ENCODE measurements around the gene SIX3.

The SIX3 gene

GRCh38 chr2:44965684-44966083 is 24.2 kb downstream of the SIX3 start:
- Histone ChIP-seq H3K9ac (no peak overlapping the region), H3K4me2 (no peak overlapping the region), H3K4me3 (IDR thresholded peaks at IDR 0.05; ENCODE audit: insufficient read depth, low read depth, low read length) (no peak overlapping the region), H3K27me3 (ENCODE audit: insufficient read depth, low read depth) (no peaks in the 10 kb centered on the region), H3K36me3 (ENCODE audit: insufficient read depth) (no peaks in the 10 kb centered on the region), H4K20me1 (ENCODE audit: insufficient read depth) (no peaks in the 10 kb centered on the region), H3K79me2 (ENCODE audit: insufficient read depth, low read depth) (no peaks in the 10 kb centered on the region), H2AFZ (ENCODE audit: low read depth) (no peak overlapping the region), H3K27ac (no peak overlapping the region), H3K4me1 (ENCODE audit: low read depth, poor library complexity, severe bottlenecking) (no peaks in the 10 kb centered on the region)
- TF ChIP-seq CTCF (conservative IDR thresholded peaks at IDR 0.05; ENCODE audit: low read depth, low read length): no peak

DNA sequence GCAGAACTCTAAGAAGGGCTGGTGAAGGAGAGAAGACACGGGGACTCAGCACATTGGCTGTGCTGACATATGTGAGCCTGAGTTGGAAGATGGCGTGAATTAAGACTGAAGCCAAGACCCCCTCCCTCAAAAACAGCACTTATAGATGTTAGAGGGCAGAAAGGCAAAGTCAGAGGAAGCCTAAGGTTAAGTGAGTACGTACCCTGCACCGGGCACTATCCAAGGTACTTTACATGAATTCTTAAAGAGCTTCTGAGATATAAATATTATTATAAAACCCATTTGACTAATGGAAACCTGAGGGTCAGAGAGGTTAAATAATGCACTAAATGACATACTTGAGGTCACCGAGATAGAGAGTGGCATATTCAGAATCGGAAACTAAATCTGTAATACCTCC is 25.6 kb downstream of the SIX3 start:
- no peak overlapping the region for H3K9ac ChIP-seq
- no peak overlapping the region for H3K4me3 ChIP-seq (IDR thresholded peaks at IDR 0.05; ENCODE audit: insufficient read depth, low read depth, low read length)
- H3K4me1 ChIP-seq (ENCODE audit: low read depth, poor library complexity, severe bottlenecking): no peaks in the 10 kb centered on the region
- no peak overlapping the region for H3K4me2 ChIP-seq
- no peaks in the 10 kb centered on the region for H3K27me3 ChIP-seq (ENCODE audit: insufficient read depth, low read depth)
- H3K79me2 ChIP-seq (ENCODE audit: insufficient read depth, low read depth): no peaks in the 10 kb centered on the region
- H3K36me3 ChIP-seq (ENCODE audit: insufficient read depth): no peaks in the 10 kb centered on the region
- no peaks in the 10 kb centered on the region for H4K20me1 ChIP-seq (ENCODE audit: insufficient read depth)
- H2AFZ ChIP-seq (ENCODE audit: low read depth): no peak overlapping the region
- H3K27ac ChIP-seq: no peak overlapping the region
- no peak for TF ChIP-seq CTCF (conservative IDR thresholded peaks at IDR 0.05; ENCODE audit: low read depth, low read length)

GRCh38 chr2:44967727-44968432 is 26.4 kb downstream of the SIX3 start:
- Histone ChIP-seq H3K9ac (no peak overlapping the region), H3K4me3 (IDR thresholded peaks at IDR 0.05; ENCODE audit: insufficient read depth, low read depth, low read length) (no peak overlapping the region), H3K79me2 (ENCODE audit: insufficient read depth, low read depth) (no peaks in the 10 kb centered on the region), H3K27ac (no peak overlapping the region), H3K27me3 (ENCODE audit: insufficient read depth, low read depth) (no peaks in the 10 kb centered on the region), H3K4me2 (no peak overlapping the region), H2AFZ (ENCODE audit: low read depth) (no peak overlapping the region), H4K20me1 (ENCODE audit: insufficient read depth) (no peaks in the 10 kb centered on the region), H3K4me1 (ENCODE audit: low read depth, poor library complexity, severe bottlenecking) (no peaks in the 10 kb centered on the region), H3K36me3 (ENCODE audit: insufficient read depth) (no peaks in the 10 kb centered on the region)
- no peak for TF ChIP-seq CTCF (conservative IDR thresholded peaks at IDR 0.05; ENCODE audit: low read depth, low read length)

- Histone ChIP-seq H3K27ac (no peak overlapping the region), H3K9ac (no peak overlapping the region), H3K4me1 (ENCODE audit: low read depth, poor library complexity, severe bottlenecking) (no peaks in the 10 kb centered on the region), H3K79me2 (ENCODE audit: insufficient read depth, low read depth) (no peaks in the 10 kb centered on the region), H3K27me3 (ENCODE audit: insufficient read depth, low read depth) (no peaks in the 10 kb centered on the region), H4K20me1 (ENCODE audit: insufficient read depth) (no peaks in the 10 kb centered on the region), H3K4me2 (no peak overlapping the region), H3K36me3 (ENCODE audit: insufficient read depth) (no peaks in the 10 kb centered on the region), H2AFZ (ENCODE audit: low read depth) (no peak overlapping the region), H3K4me3 (IDR thresholded peaks at IDR 0.05; ENCODE audit: insufficient read depth, low read depth, low read length) (no peak overlapping the region)
- no peak for TF ChIP-seq CTCF (conservative IDR thresholded peaks at IDR 0.05; ENCODE audit: low read depth, low read length)
Measured at GRCh38 chr2:44969936-44970335, 28.4 kb downstream of the SIX3 start.

Measured in KMS-11 (cell line).